BE2C (cell line): ENCODE results near the gene TMEM120B.
A peak's percentile ranks its signal among the peaks of the same experiment; 100 is the strongest.

Experiments
- DNase-seq: peaks from one replicate; pipeline ENCODE4 v3.0.0-alpha.2; 2020
- H3K27me3 ChIP-seq: fragments of 250-450 bp; sonication (Bioruptor Pico); 2 replicates; pipeline ENCODE4 v1.5.1; 2020; ENCODE audit warnings: mild to moderate bottlenecking
- H3K36me3 ChIP-seq: fragments of 250-450 bp; sonication (Bioruptor Pico); 2 replicates; pipeline ENCODE4 v1.5.1; 2020; ENCODE audit warnings: mild to moderate bottlenecking
- H3K4me1 ChIP-seq: fragments of 250-450 bp; sonication (Bioruptor Pico); 2 replicates; pipeline ENCODE4 v1.5.1; 2020
- H3K4me3 ChIP-seq: 2 replicates; pipeline ENCODE4 v1.5.1; 2011; ENCODE audit warnings: low read depth, low read length
- H3K9me3 ChIP-seq: fragments of 250-450 bp; sonication (Bioruptor Pico); 2 replicates; pipeline ENCODE4 v1.5.1; 2020
- TF ChIP-seq, protein P1 (sequence below): IDR thresholded peaks from 2 replicates; pipeline ENCODE4 v1.5.1; 2012; ENCODE audit warnings: mild to moderate bottlenecking, low read depth, low read length

Gene TMEM120B

DNA sequence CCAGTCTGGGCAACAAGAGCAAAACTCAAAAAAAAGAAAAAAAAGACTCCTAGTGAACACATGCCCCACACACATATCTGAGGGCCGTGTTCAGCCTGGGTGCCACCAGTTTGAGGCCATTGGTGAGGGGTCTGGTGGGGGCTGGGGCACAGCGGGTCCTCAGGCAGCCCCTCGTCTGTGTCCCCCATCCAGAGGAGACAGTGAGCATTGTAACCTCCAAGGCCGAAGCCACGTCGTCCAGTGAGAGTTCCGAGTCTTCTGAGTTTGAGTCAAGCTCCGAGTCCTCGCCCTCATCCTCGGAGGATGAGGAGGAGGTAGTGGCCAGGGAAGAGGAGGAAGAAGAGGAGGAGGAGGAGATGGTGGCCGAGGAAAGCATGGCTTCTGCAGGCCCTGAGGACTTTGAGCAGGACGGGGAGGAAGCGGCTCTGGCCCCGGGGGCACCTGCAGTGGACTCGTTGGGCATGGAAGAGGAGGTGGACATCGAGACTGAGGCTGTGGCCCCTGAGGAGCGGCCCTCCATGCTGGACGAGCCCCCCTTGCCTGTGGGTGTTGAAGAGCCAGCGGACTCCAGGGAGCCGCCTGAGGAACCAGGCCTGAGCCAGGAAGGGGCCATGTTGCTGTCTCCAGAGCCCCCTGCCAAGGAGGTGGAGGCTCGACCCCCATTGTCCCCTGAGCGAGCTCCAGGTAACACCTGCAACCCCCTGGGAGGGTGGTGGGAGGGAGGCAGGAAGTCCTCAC, 106.8 kb downstream of the TMEM120B start:
- peaks cover 80% of the 10 kb centered on the region for H3K36me3 ChIP-seq
- no peaks in the 10 kb centered on the region for H3K27me3 ChIP-seq
- no peaks in the 10 kb centered on the region for H3K9me3 ChIP-seq
- H3K4me3 ChIP-seq, result no peak overlapping the region
- no peak for DNase-seq
- H3K4me1 ChIP-seq, result no peaks in the 10 kb centered on the region
- TF ChIP-seq, protein P1, sequence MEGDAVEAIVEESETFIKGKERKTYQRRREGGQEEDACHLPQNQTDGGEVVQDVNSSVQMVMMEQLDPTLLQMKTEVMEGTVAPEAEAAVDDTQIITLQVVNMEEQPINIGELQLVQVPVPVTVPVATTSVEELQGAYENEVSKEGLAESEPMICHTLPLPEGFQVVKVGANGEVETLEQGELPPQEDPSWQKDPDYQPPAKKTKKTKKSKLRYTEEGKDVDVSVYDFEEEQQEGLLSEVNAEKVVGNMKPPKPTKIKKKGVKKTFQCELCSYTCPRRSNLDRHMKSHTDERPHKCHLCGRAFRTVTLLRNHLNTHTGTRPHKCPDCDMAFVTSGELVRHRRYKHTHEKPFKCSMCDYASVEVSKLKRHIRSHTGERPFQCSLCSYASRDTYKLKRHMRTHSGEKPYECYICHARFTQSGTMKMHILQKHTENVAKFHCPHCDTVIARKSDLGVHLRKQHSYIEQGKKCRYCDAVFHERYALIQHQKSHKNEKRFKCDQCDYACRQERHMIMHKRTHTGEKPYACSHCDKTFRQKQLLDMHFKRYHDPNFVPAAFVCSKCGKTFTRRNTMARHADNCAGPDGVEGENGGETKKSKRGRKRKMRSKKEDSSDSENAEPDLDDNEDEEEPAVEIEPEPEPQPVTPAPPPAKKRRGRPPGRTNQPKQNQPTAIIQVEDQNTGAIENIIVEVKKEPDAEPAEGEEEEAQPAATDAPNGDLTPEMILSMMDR, result no peak

DNA sequence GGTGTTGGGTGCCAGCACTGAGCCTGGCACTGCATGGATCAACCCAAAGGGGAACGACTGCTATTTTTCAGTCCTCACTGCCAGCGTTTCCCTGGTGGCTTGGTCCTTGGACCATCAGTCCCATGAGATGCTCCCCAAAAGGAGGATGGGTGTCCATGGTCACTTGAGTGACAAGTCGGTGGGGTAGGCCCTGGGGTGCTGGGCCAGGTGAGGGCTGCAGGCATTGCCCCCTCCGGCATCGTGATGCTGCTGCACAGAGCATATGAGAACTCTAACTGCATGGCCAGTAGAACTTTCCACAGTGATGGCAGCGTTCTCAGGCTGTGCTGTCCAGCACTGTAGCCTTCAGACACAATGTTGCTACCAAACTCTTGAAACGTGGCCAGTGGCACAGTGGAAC, 107.5 kb downstream of the TMEM120B start:
- no peak for DNase-seq
- Histone ChIP-seq H3K4me3 (no peak overlapping the region), H3K4me1 (no peaks in the 10 kb centered on the region), H3K9me3 (no peaks in the 10 kb centered on the region), H3K27me3 (no peaks in the 10 kb centered on the region), H3K36me3 (peaks cover 75% of the 10 kb centered on the region)
- TF ChIP-seq, protein P1, result no peak

DNA sequence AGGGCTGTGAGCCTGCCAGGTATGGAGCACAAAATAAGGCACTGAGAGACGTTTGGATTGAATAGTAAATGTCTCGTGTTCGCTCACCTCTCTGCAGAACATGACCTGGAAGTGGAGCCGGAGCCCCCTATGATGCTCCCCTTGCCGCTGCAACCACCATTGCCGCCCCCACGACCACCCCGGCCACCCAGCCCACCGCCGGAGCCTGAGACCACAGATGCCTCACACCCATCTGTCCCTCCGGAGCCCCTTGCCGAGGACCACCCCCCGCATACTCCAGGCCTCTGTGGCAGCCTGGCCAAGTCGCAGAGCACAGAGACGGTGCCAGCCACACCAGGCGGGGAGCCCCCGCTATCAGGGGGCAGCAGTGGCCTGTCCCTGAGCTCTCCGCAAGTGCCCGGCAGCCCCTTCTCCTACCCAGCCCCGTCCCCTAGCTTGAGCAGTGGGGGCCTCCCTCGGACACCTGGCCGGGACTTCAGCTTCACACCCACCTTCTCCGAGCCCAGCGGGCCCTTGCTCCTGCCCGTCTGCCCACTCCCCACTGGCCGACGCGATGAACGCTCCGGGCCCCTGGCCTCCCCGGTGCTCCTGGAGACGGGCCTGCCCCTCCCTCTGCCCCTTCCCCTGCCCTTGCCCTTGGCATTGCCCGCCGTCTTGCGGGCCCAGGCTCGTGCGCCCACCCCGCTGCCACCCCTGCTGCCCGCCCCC, 110.0 kb downstream of the TMEM120B start:
- peaks cover 69% of the 10 kb centered on the region for H3K36me3 ChIP-seq
- no peak for DNase-seq
- TF ChIP-seq, protein P1, result no peak
- H3K4me1 ChIP-seq, result no peaks in the 10 kb centered on the region
- no peak overlapping the region for H3K4me3 ChIP-seq
- no peaks in the 10 kb centered on the region for H3K9me3 ChIP-seq
- H3K27me3 ChIP-seq, result no peaks in the 10 kb centered on the region

DNA sequence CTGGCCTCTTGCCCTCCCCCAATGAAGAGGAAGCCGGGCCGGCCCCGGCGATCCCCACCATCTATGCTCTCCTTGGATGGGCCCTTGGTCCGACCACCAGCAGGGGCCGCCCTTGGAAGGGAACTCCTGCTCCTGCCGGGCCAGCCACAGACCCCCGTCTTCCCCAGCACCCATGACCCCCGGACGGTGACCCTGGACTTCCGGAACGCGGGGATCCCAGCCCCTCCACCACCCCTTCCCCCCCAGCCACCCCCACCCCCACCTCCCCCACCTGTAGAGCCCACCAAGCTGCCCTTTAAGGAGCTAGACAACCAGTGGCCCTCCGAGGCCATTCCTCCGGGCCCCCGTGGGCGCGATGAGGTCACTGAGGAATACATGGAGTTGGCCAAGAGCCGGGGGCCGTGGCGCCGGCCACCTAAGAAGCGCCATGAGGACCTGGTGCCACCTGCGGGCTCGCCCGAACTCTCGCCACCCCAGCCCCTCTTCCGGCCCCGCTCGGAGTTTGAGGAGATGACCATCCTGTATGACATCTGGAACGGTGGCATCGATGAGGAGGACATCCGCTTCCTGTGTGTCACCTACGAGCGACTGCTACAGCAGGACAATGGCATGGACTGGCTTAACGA, 110.7 kb downstream of the TMEM120B start:
- H3K9me3 ChIP-seq, result no peaks in the 10 kb centered on the region
- no peak overlapping the region for H3K4me3 ChIP-seq
- H3K36me3 ChIP-seq, result peaks cover 69% of the 10 kb centered on the region
- TF ChIP-seq, protein P1, result no peak
- H3K4me1 ChIP-seq, result no peaks in the 10 kb centered on the region
- DNase-seq, result peak; percentile 42
- H3K27me3 ChIP-seq, result no peaks in the 10 kb centered on the region

DNA sequence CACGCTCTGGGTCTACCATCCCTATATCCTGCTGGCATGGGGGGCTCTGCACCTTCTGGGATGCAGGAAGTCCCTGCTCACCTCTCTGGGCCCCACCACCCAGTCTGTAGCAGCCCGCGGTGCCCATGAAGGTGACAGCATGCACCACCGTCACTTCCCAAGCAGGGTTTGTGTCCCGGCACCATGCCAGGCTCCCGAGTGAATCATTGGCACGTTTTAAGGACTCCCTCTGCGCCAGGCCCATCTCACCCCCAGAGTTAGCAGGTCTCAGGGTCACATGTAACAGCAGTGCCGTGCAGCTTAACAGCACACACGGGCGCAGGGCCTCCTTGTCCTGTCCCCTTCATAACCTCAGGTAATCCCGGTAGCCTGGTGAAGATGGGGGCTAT, 111.2 kb downstream of the TMEM120B start:
- no peak overlapping the region for H3K4me3 ChIP-seq
- peaks cover 73% of the 10 kb centered on the region for H3K36me3 ChIP-seq
- H3K9me3 ChIP-seq, result no peaks in the 10 kb centered on the region
- H3K27me3 ChIP-seq, result no peaks in the 10 kb centered on the region
- DNase-seq, result no peak
- H3K4me1 ChIP-seq, result no peaks in the 10 kb centered on the region
- TF ChIP-seq, protein P1, result no peak

DNA sequence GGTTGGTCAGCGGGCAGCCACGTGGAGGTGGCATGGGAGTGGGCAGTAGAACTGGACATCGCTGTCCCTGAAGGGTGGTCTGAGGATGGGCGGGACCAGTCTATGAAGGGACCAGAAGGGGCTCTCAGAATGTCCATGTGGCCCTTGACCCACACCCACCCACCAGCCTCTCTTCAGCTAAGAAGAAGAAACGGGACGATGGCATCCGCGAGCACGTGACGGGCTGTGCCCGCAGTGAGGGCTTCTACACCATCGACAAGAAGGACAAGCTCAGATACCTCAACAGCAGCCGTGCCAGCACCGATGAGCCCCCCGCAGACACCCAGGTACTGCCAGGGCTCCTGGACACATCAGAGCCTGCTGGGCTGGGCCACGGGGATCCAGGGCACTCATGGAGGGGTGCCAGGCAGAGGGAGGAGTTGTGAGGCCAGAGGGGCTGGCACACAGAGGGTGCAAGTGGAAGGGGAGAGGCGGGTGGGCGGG, 112.5 kb downstream of the TMEM120B start:
- TF ChIP-seq, protein P1, result no peak
- peaks cover 67% of the 10 kb centered on the region for H3K36me3 ChIP-seq
- H3K4me3 ChIP-seq, result no peak overlapping the region
- no peaks in the 10 kb centered on the region for H3K9me3 ChIP-seq
- H3K4me1 ChIP-seq, result no peaks in the 10 kb centered on the region
- DNase-seq, result peak; percentile 12
- no peaks in the 10 kb centered on the region for H3K27me3 ChIP-seq
